HUES48 (cell line): Measurements from ENCODE around the gene SPATA6L.

Source experiments
- H3K27ac ChIP-seq: one replicate; pipeline ENCODE4 v1.7.0; 2013; ENCODE audit warnings: low read depth, low read length, inconsistent platforms
- H3K27me3 ChIP-seq: 2 replicates; pipeline ENCODE4 v1.6.1; 2013; ENCODE audit warnings: mild to moderate bottlenecking, low read length; ENCODE audit not compliant: control insufficient read depth, insufficient read depth
- H3K36me3 ChIP-seq: 2 replicates; pipeline ENCODE4 v1.6.1; 2013; ENCODE audit warnings: low read length; ENCODE audit not compliant: control insufficient read depth, insufficient read depth
- H3K4me1 ChIP-seq: 2 replicates; pipeline ENCODE4 v1.6.1; 2013; ENCODE audit warnings: mild to moderate bottlenecking, low read length; ENCODE audit not compliant: control insufficient read depth, insufficient read depth
- H3K4me3 ChIP-seq: 2 replicates; pipeline ENCODE4 v1.5.1; 2013; ENCODE audit warnings: mild to moderate bottlenecking, low read depth, low read length
- H3K9ac ChIP-seq: 2 replicates; pipeline ENCODE4 v1.6.1; 2013; ENCODE audit warnings: mild to moderate bottlenecking, low read depth, low read length, moderate library complexity
- H3K9me3 ChIP-seq: 2 replicates; pipeline ENCODE4 v1.6.1; 2013; ENCODE audit warnings: low read length; ENCODE audit not compliant: control insufficient read depth, insufficient read depth

The SPATA6L gene

GRCh38 chr9:4553951-4554381 lies 112.3 kb downstream of the SPATA6L start:
- H3K27ac ChIP-seq, result no peak overlapping the region
- H3K9ac ChIP-seq, result no peak overlapping the region
- no peak overlapping the region for H3K4me3 ChIP-seq
- H3K36me3 ChIP-seq, result no peaks in the 10 kb centered on the region
- no peaks in the 10 kb centered on the region for H3K9me3 ChIP-seq
- H3K4me1 ChIP-seq, result no peaks in the 10 kb centered on the region
- H3K27me3 ChIP-seq, result no peaks in the 10 kb centered on the region

GRCh38 chr9:4550777-4551484 lies 115.3 kb downstream of the SPATA6L start:
- Histone ChIP-seq H3K4me3 (no peak overlapping the region), H3K36me3 (no peaks in the 10 kb centered on the region), H3K27me3 (no peaks in the 10 kb centered on the region), H3K4me1 (no peaks in the 10 kb centered on the region; the same call in 1 of the 2 replicates), H3K27ac (no peak overlapping the region), H3K9me3 (no peaks in the 10 kb centered on the region), H3K9ac (no peak overlapping the region)

DNA sequence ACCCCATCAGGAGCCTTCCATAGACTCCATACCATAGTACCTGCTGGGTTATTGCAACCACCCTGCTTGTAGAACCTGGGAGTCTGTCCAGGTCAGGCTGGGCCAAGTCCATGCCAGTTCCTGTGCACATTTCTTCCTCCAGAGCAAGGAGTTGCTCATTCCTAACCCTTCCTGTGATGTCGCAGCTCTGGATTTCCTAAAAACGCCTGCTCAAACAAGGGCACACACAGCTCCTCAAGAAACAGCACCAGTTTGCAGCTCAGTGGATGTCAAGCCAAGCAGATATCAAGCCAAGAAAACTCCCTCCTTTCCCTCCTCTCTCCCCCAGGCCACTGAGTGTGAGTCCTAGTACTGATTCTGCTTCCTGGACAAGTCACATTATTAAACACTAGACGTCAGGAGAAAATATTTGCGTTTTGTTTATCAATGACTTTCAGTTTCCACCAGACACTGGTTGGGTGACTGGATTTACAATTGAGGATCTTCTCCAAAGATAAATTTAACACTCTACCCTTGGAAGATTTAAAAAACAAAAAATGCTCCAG lies 116.5 kb downstream of the SPATA6L start:
- Histone ChIP-seq H3K27ac (no peak overlapping the region), H3K27me3 (no peaks in the 10 kb centered on the region), H3K4me3 (no peak overlapping the region), H3K9ac (no peak overlapping the region), H3K36me3 (no peaks in the 10 kb centered on the region), H3K4me1 (no peaks in the 10 kb centered on the region; the same call in 1 of the 2 replicates), H3K9me3 (no peaks in the 10 kb centered on the region)

DNA sequence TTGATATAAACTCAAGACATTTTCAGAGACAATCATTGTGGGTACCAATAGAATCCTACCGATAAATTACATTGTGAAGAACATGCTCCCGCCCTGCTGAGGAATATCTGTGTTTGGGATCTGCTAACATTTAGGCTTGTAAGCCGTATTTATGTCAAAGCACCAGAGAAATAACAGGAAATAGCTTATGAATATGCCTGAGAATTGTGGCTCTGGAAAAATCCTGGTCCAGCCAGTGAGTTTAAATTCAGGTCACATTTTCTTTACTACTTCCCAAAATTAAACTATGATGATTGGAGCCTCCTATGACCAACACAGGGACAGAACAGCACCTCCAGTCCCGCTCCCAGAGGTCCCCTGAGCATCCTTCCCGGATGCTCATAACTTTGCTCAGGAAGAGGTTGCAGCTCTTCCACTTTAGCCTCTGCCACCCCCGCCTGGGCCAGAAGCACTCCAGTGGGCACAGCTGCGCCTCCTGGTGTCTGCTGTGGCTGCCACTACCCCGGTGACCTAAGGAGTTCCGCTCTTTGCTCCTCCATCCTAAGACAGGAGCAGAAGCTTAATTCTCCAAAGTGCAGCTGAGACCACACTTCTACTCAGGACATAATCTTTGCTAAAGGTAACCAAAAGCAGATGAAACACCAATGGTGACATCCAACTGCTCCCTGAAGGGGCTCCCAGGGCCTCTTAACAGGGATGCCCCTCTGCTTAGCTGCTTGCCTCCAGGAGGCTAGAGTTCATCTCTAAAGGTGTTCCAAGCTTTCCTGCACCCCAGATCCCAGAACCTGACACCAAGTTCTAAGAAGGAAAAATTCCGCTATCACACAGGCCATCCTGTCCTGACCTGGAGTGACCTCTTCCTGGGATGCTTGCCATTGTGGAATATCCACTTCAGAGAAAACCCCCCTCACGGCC lies 117.2 kb downstream of the SPATA6L start:
- H3K4me1 ChIP-seq, result no peaks in the 10 kb centered on the region; the same call in 1 of the 2 replicates
- no peak overlapping the region for H3K9ac ChIP-seq
- no peak overlapping the region for H3K27ac ChIP-seq
- no peaks in the 10 kb centered on the region for H3K36me3 ChIP-seq
- H3K4me3 ChIP-seq, result no peak overlapping the region
- no peaks in the 10 kb centered on the region for H3K27me3 ChIP-seq
- H3K9me3 ChIP-seq, result no peaks in the 10 kb centered on the region
